Measurements from ENCODE around the gene IL17RC. TPM values are rescaled to one million over a fixed set of nuclear protein-coding genes. Genes with fewer than 3 reads are reported as not detected.

The IL17RC gene
- total RNA-seq, 1 donor from 2014 or later = 35.0 TPM

GRCh38 chr3:9965200-9965875 is 48.4 kb downstream of the IL17RC start:
- H3K36me3 ChIP-seq = peaks cover 93% of the 10 kb centered on the region
- H3K9me3 ChIP-seq (replicated peaks) = no peaks in the 10 kb centered on the region
- no peak overlapping the region for H3K4me3 ChIP-seq
- no peak for DNase-seq
- H3K4me1 ChIP-seq = no peaks in the 10 kb centered on the region
- TF ChIP-seq CTCF (IDR thresholded peaks at IDR 0.05; ENCODE audit: borderline replicate concordance) = no peak
- H3K27me3 ChIP-seq (ENCODE audit: low read depth) = no peaks in the 10 kb centered on the region
- intact Hi-C loops (cut with micrococcal nuclease) = no loop called here
- H3K27ac ChIP-seq (replicated peaks) = no peak overlapping the region

- TF ChIP-seq CTCF (IDR thresholded peaks at IDR 0.05; ENCODE audit: borderline replicate concordance) = no peak
- DNase-seq = no peak
- H3K4me3 ChIP-seq = no peak overlapping the region
- peaks cover 99% of the 10 kb centered on the region for H3K36me3 ChIP-seq
- no peak overlapping the region for H3K27ac ChIP-seq (replicated peaks)
- intact Hi-C loops (cut with micrococcal nuclease) = no loop called here
- H3K27me3 ChIP-seq (ENCODE audit: low read depth) = no peaks in the 10 kb centered on the region
- H3K4me1 ChIP-seq = no peaks in the 10 kb centered on the region
- no peaks in the 10 kb centered on the region for H3K9me3 ChIP-seq (replicated peaks)
Observed at GRCh38 chr3:9966841-9967240, 49.9 kb downstream of the IL17RC start.

- no peak for DNase-seq
- H3K27ac ChIP-seq (replicated peaks) = no peak overlapping the region
- peaks cover 99% of the 10 kb centered on the region for H3K36me3 ChIP-seq
- no peak overlapping the region for H3K4me3 ChIP-seq
- TF ChIP-seq CTCF (IDR thresholded peaks at IDR 0.05; ENCODE audit: borderline replicate concordance) = no peak
- H3K9me3 ChIP-seq (replicated peaks) = no peaks in the 10 kb centered on the region
- peaks cover 7% of the 10 kb centered on the region for H3K4me1 ChIP-seq
- intact Hi-C loops (cut with micrococcal nuclease) = no loop called here
- H3K27me3 ChIP-seq (ENCODE audit: low read depth) = no peaks in the 10 kb centered on the region
Observed at GRCh38 chr3:9969632-9970019, 52.7 kb downstream of the IL17RC start.

- DNase-seq = no peak
- no peak for TF ChIP-seq CTCF (IDR thresholded peaks at IDR 0.05; ENCODE audit: borderline replicate concordance)
- H3K4me3 ChIP-seq = no peak overlapping the region
- H3K27me3 ChIP-seq (ENCODE audit: low read depth) = no peaks in the 10 kb centered on the region
- H3K36me3 ChIP-seq = peaks cover 99% of the 10 kb centered on the region
- intact Hi-C loops (cut with micrococcal nuclease) = no loop called here
- H3K27ac ChIP-seq (replicated peaks) = no peak overlapping the region
- H3K9me3 ChIP-seq (replicated peaks) = no peaks in the 10 kb centered on the region
- peaks cover 9% of the 10 kb centered on the region for H3K4me1 ChIP-seq
Observed at GRCh38 chr3:9970020-9970652, 53.2 kb downstream of the IL17RC start.

GRCh38 chr3:9976721-9977709 is 60.1 kb downstream of the IL17RC start:
- intact Hi-C loops (cut with micrococcal nuclease) = no loop called here
- H3K9me3 ChIP-seq (replicated peaks) = no peaks in the 10 kb centered on the region
- DNase-seq = peak; percentile 69
- TF ChIP-seq CTCF (IDR thresholded peaks at IDR 0.05; ENCODE audit: borderline replicate concordance) = no peak
- H3K4me3 ChIP-seq = peak overlapping the region; percentile 60
- peak overlapping the region; percentile 78 for H3K27ac ChIP-seq (replicated peaks)
- H3K36me3 ChIP-seq = peaks cover 60% of the 10 kb centered on the region
- H3K4me1 ChIP-seq = peaks cover 47% of the 10 kb centered on the region
- H3K27me3 ChIP-seq (ENCODE audit: low read depth) = no peaks in the 10 kb centered on the region
